ENCODE data around the gene AURKA.

DNA sequence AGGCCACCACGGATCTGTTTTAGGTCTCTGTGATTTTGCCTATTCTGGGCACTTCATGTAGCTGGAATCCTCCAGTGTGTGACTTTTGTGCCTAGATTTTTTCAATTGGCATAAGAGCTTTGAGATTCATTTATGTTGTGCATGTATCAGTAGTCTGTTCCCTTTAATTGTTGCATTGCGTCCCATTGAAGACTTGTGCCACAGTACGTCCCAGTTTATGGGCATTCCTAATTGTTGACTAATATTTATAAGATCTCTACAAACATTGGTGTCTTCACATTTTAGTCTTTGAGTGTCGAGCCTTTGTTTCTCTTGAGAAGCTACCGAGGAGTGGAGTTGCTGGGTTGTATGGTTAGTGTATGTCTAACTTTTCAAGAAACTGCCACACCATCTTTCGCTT, 33.9 kb downstream of the AURKA start:
- TF ChIP-seq, protein P1, sequence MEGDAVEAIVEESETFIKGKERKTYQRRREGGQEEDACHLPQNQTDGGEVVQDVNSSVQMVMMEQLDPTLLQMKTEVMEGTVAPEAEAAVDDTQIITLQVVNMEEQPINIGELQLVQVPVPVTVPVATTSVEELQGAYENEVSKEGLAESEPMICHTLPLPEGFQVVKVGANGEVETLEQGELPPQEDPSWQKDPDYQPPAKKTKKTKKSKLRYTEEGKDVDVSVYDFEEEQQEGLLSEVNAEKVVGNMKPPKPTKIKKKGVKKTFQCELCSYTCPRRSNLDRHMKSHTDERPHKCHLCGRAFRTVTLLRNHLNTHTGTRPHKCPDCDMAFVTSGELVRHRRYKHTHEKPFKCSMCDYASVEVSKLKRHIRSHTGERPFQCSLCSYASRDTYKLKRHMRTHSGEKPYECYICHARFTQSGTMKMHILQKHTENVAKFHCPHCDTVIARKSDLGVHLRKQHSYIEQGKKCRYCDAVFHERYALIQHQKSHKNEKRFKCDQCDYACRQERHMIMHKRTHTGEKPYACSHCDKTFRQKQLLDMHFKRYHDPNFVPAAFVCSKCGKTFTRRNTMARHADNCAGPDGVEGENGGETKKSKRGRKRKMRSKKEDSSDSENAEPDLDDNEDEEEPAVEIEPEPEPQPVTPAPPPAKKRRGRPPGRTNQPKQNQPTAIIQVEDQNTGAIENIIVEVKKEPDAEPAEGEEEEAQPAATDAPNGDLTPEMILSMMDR (conservative IDR thresholded peaks at IDR 0.05) = no peak
- TF ChIP-seq ZFX (IDR thresholded peaks at IDR 0.05) = no peak
